Right ventricle myocardium superior (tissue), 1 donor: ENCODE measurements around the gene GGTLC2. TPM values are rescaled to one million over a fixed set of nuclear protein-coding genes. Genes with fewer than 3 reads are reported as not detected.

ENCODE experiments used
- total RNA-seq: library from RNA; stranded (reverse); fragmentation: NEBNext Ultra II Directional; extraction: Animal tissue kit (Norgen Biotek cat#: 25700); gene quantifications from one replicate; pipeline ENCODE4 v1.2.1, GENCODE V29; 2021
- donor health status: DM: no; HTN: yes; CAD: no; lungs with severe emphysema.

The GGTLC2 gene
- total RNA-seq, 1 donor from 2014 or later = not detected

Other genes with a start within 250 kb of the GGTLC2 start
- 0.43 TPM for gene ZNF280B, start 135.9 kb upstream of the GGTLC2 start, total RNA-seq
- not detected for gene ZNF280A, start 124.3 kb upstream of the GGTLC2 start, total RNA-seq
- not detected for gene PRAME, start 85.3 kb upstream of the GGTLC2 start, total RNA-seq
- gene IGLL5, start 243.2 kb downstream of the GGTLC2 start, total RNA-seq = not detected